Hematopoietic multipotent progenitor cell treated with erythropoietin and hydrocortisone succinate and interleukin-3 and kit ligand, for 6 days (in vitro differentiated cells): ENCODE data around the gene SPART.

ENCODE experiments used
- DNase-seq: peaks from one replicate; pipeline ENCODE4 v3.0.0-alpha.2; 2015

The SPART gene, protein sequence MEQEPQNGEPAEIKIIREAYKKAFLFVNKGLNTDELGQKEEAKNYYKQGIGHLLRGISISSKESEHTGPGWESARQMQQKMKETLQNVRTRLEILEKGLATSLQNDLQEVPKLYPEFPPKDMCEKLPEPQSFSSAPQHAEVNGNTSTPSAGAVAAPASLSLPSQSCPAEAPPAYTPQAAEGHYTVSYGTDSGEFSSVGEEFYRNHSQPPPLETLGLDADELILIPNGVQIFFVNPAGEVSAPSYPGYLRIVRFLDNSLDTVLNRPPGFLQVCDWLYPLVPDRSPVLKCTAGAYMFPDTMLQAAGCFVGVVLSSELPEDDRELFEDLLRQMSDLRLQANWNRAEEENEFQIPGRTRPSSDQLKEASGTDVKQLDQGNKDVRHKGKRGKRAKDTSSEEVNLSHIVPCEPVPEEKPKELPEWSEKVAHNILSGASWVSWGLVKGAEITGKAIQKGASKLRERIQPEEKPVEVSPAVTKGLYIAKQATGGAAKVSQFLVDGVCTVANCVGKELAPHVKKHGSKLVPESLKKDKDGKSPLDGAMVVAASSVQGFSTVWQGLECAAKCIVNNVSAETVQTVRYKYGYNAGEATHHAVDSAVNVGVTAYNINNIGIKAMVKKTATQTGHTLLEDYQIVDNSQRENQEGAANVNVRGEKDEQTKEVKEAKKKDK

DNA sequence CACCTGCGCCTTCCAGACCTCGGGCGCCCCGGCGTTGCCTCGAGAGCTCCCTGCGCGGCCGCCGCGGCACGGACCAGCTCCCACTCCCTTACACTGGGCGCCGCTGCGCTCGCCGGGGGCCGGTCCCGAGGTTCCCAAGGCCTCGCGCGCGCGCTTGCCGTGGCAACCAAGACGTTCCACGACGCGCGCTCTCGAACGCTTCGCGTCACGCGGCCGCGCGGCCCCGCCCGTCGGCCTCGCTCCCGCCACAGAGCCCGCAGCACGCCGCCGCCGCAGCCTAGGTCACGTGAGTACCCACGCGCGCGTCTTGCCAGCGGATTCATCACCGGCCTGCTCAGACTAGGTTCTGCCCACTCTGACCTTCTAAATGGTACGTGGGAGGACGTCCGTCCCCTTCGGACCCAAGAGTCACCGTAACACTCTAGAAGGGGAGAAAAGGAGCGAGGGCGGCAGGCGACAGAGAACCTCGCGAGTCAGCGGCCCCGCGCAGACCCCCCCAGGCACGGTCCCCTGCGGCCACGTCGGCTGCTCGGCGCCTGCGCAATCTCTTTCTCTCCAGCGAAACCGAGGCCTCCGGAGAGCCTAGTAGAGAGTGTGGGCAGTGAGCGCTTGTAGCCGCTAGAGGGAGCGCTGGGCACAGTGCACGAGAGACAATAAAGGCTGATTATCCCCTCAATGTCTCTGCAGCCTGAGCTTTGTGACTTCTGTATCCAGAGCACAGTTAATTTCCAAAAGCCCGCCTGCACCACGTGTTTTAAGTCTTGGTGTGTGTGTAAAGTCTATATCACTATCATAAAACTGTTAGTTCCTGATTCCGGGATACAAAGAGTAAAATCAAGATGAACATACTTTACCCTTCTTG, at the start of gene SPART:
SPART (minus strand) TSS at position 173 of the 862 bp plus-strand sequence. CDS start 10,564 bp downstream, outside the sequence.
- peak; percentile 95 for DNase-seq

DNA sequence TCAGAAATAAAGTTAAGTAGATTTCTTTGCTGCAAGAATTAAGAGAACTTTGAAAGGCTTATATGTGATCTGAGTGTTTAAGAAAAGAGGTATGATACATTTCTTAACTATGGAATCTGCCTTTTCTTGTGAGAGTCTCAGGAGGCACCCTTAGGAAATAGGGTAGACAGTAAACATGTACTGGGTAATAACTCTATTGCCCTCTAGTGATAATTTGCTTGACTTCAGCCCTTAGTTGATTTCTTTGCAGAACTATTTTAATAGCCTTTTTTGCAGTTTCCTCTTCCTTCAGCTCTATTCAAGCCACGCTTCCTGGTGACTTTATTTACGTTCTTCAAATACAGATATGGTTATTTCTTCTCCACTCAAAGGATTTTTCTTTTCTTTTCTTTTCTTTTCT, 49.1 kb upstream of the SPART start:
- DNase-seq = peak; percentile 74

DNA sequence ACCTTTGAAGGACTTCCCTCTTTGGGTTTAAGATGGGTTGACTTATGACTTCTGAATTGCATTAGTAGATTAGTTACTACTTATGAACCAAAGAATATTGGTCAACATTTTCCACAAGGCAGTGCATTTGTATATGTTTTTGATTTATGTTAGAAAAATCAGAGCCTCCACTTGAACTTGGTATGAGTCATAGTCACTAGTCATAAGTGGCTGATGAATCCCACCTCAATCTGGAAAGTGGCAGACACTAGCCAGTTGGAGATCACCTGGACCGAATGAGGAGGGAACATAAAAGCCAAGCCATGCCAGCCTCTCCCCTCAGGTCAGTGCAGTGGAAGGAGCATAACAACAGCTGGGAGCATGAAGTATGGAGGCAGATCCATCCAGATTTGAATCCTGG, 39.3 kb upstream of the SPART start:
- no peak for DNase-seq

DNA sequence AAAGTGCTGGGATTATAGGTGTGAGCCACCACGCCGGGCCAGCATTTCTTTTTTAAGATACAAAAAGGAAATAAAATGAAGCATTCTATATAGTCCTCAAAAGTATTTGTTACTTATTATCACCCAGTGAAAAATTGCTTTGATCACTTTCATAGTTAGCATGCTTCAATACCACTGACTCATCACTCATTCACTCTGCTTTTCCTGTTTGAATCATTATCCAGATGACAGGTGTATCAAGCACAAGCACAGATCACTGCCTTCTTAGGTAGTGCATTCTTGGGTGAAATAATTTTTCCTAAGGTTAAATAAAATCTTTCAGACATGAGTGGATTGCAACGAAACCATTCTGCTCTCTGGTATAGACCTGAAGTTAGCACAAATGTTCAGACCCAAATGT, 35.8 kb upstream of the SPART start:
- DNase-seq = no peak

DNA sequence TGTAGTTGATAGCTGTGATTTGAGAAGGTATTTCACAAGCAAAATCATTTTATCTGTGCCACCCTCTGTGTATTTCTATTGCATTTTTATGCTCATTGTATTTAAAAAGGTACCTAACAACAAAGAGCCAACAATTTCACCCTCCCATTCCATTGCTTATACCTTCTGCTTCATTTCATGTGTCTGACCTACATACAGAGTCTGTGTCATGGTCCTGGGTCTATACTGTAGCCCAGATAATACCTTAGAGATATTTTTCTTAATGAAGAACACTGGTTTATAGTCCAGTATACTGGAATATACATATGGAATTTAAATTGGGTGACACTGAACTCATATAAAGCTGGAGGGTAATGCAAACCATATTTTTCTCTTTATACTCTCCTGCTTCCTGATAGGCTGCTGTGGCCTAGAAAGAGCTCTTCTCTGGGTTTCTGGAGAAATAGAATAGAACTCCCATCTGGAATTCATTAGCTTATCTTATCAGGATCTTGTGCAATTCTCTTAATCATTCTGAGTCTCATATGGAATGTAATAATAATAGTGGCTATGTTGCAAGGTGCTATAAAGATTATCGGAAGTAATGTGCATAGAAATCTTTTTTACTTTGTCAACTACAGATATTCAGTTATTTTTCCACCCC, 31.8 kb upstream of the SPART start:
- no peak for DNase-seq

DNA sequence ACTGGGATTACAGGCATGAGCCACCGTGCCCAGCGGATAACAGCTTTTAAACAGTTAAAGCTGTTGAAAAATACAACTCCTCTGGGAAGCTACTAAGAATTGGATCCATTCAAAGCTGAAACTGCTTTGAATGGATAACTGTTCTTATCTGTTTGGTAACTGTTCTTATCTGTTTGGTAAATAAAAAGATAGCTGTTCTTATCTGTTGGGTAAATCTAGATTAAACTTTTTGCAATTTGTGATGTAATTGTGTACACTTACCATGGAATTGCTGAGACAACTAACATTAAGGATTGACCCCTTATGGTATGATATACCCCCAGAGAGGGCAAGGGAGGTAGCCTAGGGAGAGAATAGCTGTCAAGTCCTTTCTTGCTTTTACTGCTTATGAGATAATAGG, 27.9 kb upstream of the SPART start:
- no peak for DNase-seq

DNA sequence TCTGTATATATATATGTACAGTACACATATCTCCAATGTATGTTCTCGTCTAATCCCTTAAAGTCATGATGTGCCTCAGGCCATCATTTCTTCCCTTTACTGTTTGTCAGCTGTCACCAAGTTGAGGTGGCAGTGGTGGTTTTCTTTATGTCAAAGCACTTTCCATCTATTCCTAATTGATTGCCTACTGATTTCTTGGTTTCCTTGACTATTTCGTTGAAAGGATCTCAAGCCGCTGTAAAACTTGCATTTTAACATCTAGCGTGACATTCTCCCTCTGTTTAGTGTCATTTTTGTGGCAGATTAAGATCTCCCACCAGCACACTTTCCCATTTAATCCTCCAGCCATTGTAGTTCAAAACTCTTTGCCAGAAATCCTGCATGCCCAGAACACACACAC, 25.0 kb upstream of the SPART start:
- DNase-seq = no peak

DNA sequence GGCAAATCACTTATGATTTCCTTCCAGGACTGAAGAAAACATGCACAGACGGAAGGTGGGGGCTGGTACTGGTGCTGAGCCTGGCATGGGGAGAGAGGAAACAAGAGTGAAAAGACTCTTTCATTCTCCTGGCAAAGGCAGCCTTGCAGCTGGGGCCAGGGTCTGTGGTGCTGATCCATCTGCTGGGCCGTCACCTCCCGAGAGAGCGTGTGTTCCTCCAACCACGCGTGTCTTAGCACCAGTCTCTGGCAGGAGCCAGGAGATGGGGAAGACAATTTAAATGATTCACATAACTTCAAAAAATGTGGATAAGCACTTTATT, 23.9 kb upstream of the SPART start:
- no peak for DNase-seq

DNA sequence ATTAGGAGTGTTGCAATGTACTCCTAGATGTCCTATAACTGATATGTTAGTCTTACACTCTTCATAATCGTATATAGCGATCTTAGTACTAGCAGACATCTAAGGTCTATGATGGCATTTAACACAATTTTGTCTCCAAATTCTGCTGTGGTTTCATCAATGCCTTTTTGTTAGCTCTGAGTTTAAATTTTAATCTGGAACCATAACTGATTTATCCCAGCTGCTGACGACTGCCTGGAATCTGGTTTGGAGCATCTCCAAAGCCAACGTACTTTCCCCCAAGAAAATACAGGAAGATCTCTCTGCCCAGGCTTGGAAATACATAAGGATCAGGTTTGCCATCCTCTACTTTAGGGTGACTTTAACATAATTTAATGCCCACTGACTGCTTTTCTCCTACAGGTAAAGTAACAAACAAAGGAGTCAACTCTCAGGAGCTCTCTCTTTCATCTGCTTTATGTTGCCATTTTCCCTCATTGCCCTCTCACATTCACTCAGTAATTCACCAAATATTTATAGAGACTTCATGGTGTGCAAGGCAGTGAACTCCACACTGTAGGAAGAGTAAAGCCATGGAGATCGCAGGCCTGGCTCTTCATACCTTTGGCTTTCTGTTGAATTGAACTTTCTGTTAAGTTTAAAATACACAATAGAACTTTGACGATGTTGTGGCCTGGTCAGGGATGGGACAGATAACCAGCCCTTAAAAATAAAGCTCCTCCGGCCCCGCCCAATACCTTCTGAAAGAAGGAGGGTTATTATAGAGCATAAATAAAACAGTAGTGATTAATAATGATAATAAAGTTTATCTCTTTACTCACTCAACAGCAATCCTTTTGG, 23.3 kb upstream of the SPART start:
- no peak for DNase-seq

DNA sequence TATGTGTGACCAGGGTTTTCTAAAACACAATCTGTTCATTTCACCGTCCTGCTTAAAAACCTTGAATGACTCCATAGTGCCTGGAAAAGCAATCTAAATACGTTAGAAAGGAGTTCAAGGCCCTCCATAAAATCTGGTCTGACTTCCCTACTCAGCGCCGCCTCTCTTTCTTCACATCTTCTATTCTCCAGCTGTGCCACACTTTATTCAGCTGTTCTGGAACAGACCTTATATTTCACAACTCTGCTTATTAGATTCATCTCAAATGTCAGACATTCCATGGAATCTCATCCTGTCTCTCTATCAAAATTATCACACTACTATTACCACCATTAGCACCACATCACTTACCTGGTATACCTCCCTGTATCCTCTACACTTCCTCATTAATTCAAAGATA, 19.8 kb upstream of the SPART start:
- DNase-seq = no peak

DNA sequence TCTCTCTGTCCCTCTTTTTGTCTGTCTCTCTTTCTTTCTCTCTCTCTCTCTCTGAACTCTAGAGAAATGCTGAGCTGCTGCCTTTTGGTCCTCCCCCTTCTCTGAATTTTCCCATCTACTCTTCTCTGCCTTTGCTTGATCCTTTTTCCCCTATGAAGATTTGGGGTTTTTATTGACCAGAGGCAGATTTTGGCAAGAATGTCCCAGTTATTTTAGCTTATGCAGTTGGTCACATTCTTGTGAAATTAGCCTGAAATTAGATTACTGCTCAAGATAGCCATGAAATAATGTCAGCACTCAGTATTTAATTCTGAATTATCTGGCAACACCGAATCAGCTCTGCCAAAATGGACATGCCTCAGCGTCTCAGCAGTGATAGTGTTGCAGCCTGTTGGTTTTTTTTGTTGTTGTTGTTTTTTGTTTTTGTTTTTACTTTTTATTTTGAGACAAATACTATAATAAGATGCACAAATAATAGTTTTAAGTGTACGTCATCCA, 17.2 kb upstream of the SPART start:
- DNase-seq = no peak

DNA sequence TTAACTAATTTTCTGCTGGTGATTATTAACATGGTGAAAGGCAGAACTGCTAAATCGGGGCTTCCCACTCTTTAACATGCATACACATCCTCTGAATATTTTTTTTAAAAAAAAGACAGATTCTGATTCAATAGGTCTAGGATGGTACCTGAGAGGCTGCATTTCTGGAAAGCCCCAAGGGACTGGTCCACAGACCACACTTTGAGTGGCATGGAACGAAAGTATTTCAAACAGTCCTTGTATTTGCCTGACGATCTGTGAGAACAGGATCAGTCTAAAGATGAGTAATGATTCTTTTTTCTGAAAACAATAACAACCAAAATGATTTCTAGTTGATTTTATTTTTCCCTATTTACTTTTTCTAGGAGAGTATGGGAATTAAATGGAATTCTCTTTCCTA, 16.7 kb upstream of the SPART start:
- no peak for DNase-seq

DNA sequence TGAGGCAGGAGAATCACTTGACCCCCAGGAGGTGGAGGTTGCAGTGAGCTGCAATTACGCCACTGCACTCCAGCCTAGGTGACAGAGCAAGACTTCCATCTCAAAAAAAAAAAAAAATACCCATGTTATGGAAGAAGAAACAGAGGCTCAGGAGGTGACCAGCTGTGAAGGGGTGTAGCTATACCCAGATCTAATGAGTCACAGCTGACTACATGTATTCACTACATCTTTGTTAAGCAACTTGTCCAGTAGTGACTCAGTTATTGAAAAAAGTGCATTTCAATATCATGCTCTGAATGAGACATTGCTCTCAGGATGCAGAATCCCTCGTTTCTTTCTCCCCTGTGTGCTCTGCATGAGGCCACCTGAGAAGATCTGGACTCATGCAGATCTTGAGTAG, 16.1 kb upstream of the SPART start:
- no peak for DNase-seq

DNA sequence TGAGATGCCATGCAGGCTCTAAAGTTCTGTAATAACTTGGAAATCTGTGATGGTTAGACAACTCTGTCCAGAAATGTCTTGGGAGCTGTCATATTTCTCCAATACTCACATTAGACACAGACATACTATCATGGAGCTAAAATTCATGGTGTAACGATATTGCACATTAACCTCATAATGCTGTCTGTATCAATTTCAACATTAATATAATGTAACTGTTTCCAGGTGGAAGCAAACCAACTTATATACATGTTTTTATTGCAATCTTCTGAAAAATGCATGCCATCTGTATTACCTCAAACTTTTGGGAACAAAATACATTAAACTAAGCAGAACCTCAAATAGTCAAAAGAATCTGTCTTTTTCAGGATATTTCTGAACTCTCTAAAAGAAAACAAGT, 14.7 kb upstream of the SPART start:
- DNase-seq = no peak

DNA sequence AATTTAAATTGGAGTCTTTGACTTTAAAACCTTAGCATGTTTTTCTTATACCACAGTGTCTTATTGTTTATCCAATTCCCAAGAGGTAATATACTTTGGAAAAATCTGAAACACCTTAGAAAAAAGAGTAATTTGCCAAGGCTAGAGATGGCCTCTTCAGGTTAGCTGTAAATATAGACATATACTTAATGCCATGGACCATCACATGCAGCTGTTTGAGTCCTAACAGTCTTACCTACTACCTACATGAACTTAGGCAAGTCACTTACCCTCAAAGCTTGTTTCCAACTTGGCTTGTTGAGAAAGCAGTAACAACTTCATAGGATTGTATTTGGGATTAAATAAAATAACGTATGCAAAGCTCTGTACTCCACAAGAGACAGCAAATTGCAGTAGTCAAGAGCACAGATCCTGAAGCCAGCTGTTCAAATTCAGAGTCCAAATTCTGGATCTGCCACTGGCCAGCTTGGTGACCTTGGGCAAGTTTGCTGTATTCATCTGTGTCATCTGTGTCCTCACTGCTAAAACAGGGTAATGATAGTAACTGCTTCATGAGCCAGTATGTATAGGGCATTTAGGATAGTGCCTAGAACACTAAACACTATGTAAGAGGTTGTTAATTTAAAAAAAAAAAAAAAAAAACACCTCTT, 13.2 kb upstream of the SPART start:
- DNase-seq = no peak

DNA sequence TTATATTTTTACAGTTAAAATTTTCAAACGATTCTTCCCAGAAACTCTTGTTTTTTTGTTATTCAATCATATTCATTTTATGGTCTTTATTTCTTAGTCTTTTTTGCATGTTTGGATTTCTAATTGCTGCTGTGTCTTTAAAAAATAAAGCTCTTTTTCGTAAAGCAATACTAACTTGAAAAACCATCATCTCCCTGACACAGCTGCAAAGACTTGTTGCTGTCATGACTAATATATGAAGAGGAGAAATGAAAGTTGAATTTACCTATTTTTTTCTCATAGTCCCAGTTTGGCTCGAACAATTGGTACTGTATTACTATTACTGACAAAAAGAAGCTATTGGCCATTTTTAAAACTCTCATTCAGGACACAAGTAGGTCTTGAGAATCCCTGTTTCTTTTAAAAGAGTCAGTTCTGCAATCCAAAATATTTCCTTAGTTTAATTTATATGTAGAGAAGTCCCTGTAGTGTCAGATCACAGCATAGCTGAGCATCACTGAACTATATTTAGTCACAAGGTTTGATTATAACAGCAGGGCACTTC, 12.1 kb upstream of the SPART start:
- DNase-seq = no peak

DNA sequence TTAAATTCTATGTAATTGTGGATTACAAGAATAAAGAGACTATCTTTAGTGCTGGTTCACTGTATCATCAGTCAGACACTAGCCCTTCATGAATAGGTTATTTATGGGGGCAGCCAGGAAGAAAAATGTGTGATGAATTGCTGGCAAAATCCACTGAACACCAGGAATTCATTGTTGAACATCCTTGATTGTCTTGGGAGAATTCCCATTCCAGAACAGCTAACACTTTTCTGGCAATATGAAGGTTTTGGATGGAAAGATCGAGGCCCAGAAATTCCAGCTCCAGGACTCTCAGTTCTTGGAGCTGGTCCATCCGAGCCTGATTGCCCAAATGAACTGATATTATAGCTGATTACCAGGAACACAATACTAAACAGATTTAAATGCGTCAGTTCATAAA, 11.5 kb upstream of the SPART start:
- DNase-seq = no peak

DNA sequence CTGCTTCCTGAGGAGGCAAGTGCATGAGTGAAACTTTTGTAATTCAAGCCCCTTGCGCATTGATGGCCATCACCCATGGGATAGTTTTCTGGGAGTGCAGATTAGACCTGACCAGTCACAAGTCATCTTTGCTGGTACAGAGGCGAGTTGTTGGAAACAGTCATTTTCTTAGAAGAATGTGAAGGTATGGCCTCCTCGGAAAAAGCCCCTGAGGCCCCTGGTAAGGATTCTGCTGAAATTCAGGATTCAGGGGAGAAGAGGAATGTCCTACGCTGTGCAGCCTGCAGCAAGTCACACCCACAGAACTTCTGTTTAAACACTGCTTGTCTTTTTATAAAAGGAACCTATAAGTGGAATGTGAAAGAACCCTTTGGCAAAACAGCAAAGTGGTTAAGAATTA, 11.0 kb upstream of the SPART start:
- DNase-seq = no peak

DNA sequence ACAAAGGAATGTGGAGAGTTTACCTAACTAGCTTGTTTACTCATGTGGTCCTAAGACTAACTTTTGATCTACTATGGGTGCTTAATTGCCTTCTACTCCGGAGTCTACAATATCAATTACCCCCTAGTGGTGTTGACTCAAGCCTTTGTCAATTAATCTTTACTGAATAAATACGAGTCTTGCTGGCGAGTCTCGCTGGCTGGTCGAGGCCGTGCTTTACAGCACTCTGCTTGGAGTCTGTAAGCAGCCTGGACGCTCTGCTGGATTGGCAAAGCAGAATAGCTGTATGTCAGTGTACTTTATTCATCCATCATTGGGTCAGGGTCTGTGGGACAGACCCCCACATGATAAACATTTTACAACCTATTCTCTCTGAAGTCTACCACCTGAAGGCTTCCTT, 9.9 kb upstream of the SPART start:
- no peak for DNase-seq

DNA sequence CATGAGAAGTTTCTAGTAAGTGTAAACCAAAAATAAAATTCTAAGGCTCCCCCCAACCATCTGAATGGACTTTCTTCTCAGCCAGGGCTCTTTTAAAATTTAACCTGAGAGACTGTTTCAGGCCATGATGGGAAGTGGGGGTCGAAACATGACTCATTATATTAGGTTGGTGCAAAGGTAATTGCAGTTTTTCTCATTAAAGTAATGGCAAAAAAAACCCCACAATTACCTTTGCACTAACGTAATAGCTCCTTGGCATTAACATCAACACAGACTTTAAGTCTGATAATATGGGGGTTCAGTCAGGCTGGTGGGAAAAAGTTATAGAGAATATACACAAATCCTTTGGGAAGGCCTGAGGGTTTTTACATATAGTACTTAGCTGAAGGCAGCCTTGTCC, 9.4 kb upstream of the SPART start:
- no peak for DNase-seq
